Adrenal gland (tissue), 12 donors: ENCODE measurements around the gene RPLP2. TPM values are rescaled to one million over a fixed set of nuclear protein-coding genes. Genes with fewer than 3 reads are reported as not detected.
A peak's percentile ranks its signal among the peaks of the same experiment; 100 is the strongest.

Experiments used
- DNase-seq, 7 donors: peaks; one replicate each; pipeline ENCODE4 v3.0.0-alpha.2; 2019 to 2020
- H3K27ac ChIP-seq, 5 donors: fragments of 200-600 bp; sonication (generic) in 4 of 5; 1 replicate in 3 of 5; 2 replicates in 2 of 5; pipeline versions ENCODE4 v1.5.1 to v1.8.0; 2016 to 2020; ENCODE audit warnings: mild to moderate bottlenecking in 1 of 5
- H3K27me3 ChIP-seq: fragments of 200-600 bp; 2 replicates; pipeline ENCODE4 v1.8.0; 2021
- H3K36me3 ChIP-seq, 2 donors: fragments of 200-600 bp; replicated peaks in 1 of 2; 1 replicate in 1 of 2; 2 replicates in 1 of 2; pipeline versions ENCODE4 v1.5.1 to v1.8.0; 2018 to 2022
- H3K4me1 ChIP-seq, 2 donors: fragments of 200-600 bp; replicated peaks in 1 of 2; 1 replicate in 1 of 2; 2 replicates in 1 of 2; pipeline versions ENCODE4 v1.5.1 to v1.8.0; 2018 to 2021
- H3K4me3 ChIP-seq, 4 donors: fragments of 200-600 bp; sonication (generic) in 3 of 4; one replicate each; pipeline ENCODE4 v1.5.1; 2016 to 2018
- H3K9me3 ChIP-seq, 3 donors: fragments of 200-600 bp; sonication (generic) in 1 of 3; replicated peaks in 1 of 3; 1 replicate in 2 of 3; 2 replicates in 1 of 3; pipeline versions ENCODE4 v1.5.1 to v1.8.0; 2016 to 2021
- POLR2A ChIP-seq, 2 donors: fragments of 450-650 bp; IDR thresholded peaks; one replicate each; pipeline ENCODE4 v1.6.1; 2017; ENCODE audit warnings: antibody characterized with exemption in 2 of 2, mild to moderate bottlenecking in 2 of 2, moderate library complexity in 1 of 2
- WGBS, 4 donors: extraction: QIAGEN DNeasy Blood & Tissue Kit in 2 of 4; methylation state at CpG; one replicate each; pipeline versions ENCODE4 v1.1.5 to v1.1.7; 2013 to 2017; 5-methylcytosine and 5-hydroxymethylcytosine counted together
- intact Hi-C, 2 donors: fragments of 100-400 bp; cut with DNase I; formaldehyde crosslinking; loops; one replicate each; pipeline versions ENCODE4 v1.14.1 to v1.15.0; 2022 to 2023
- polyA plus RNA-seq, 3 donors: library from polyadenylated mRNA; stranded (reverse); fragments of 200-250 nt in 2 of 3; fragments of 350-450 nt in 1 of 3; fragmentation: Illumina TruSeq in 1 of 3; extraction: RNeasy Lipid Tissue Mini Kit (QIAGEN cat#74804) in 1 of 3; gene quantifications; one replicate each; pipeline ENCODE4 v1.2.3, GENCODE V29; 2013 to 2014
- total RNA-seq, 9 donors: library from RNA; depleted of rRNA in 4 of 9; stranded (reverse); fragments of >200 nt in 4 of 9; fragments of 120-200 nt in 1 of 9; fragmentation: NEBNext Ultra II Directional in 1 of 9; extraction: Animal tissue kit (Norgen Biotek cat#: 25700) in 1 of 9; gene quantifications; one replicate each; pipeline versions ENCODE4 v1.1.0 to v1.2.4, GENCODE V29; 2013 to 2023
- TF ChIP-seq, protein P1 (sequence below), 6 experiments: fragments of 450-650 bp in 4 of 6; fragments of 200-600 bp in 2 of 6; sonication (generic) in 1 of 6; IDR thresholded peaks; 1 replicate in 5 of 6; 2 replicates in 1 of 6; pipeline versions ENCODE4 v1.5.1 to v1.8.0; 2016 to 2021; ENCODE audit warnings: antibody characterized with exemption in 6 of 6, mild to moderate bottlenecking in 2 of 6, moderate library complexity in 1 of 6
- donor health status: healthy with polysubstance abuse.
- donor health status: Bipolar disorder and iron deficiency.
- donor health status: DM: yes; HTN: yes; CAD: no.
- donor health status: DM: no; HTN: no; CAD: no.
- donor health status: DM: no; HTN: no; CAD: no.
- donor health status: DM: yes; HTN: yes; CAD: no.

RPLP2 gene
- total and polyA plus RNA-seq, 12 donors, result 190 to 2,473 (median 1,248) TPM

DNA sequence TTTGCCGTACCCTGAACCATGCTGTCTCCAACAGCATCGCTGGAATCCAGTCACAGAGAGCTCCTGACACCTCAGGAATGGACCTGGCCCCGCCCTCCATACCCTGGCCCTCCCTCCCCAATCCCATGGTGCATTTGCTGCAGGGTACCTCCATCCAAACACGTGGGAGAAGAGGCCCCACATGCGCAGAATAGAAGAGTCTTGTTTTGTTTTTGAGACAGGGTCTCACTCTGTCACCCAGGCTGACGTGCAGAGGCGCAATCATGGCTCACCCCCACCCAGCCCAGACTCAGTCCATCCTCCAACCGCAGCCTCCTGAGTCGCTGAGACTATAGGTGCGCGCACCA is 6.6 kb downstream of the RPLP2 start:
- intact Hi-C loops, result no loop called here
- no peak overlapping the region for H3K4me3 ChIP-seq
- DNase-seq, result no peak
- no peaks in the 10 kb centered on the region for H3K27me3 ChIP-seq
- H3K4me1 ChIP-seq, result peaks cover 20 to 25% of the 10 kb centered on the region in 2 donors
- peaks cover 0 to 24% of the 10 kb centered on the region in 2 donors for H3K36me3 ChIP-seq
- WGBS, 4 donors, result 84 to 88% (median 86%) methylated on average over 8 to 11 of the region's 11 CpGs
- TF ChIP-seq, protein P1, sequence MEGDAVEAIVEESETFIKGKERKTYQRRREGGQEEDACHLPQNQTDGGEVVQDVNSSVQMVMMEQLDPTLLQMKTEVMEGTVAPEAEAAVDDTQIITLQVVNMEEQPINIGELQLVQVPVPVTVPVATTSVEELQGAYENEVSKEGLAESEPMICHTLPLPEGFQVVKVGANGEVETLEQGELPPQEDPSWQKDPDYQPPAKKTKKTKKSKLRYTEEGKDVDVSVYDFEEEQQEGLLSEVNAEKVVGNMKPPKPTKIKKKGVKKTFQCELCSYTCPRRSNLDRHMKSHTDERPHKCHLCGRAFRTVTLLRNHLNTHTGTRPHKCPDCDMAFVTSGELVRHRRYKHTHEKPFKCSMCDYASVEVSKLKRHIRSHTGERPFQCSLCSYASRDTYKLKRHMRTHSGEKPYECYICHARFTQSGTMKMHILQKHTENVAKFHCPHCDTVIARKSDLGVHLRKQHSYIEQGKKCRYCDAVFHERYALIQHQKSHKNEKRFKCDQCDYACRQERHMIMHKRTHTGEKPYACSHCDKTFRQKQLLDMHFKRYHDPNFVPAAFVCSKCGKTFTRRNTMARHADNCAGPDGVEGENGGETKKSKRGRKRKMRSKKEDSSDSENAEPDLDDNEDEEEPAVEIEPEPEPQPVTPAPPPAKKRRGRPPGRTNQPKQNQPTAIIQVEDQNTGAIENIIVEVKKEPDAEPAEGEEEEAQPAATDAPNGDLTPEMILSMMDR (IDR thresholded peaks at IDR 0.05), result no peak
- no peak for TF ChIP-seq POLR2A (IDR thresholded peaks at IDR 0.05)
- H3K9me3 ChIP-seq, result no peaks in the 10 kb centered on the region
- no peak overlapping the region for H3K27ac ChIP-seq

- no peaks in the 10 kb centered on the region for H3K9me3 ChIP-seq
- H3K4me1 ChIP-seq, result peaks cover 31 to 34% of the 10 kb centered on the region in 2 donors
- DNase-seq, result peak in 4 of 7 donors; percentile 39 to 68 (median 58)
- intact Hi-C loops, result no loop called here
- no peaks in the 10 kb centered on the region for H3K27me3 ChIP-seq
- peak within 1 kb of the TSS; percentile 71 to 98 (median 96) for H3K27ac ChIP-seq
- peak in 1 of 2 donors; percentile 15 for TF ChIP-seq POLR2A (IDR thresholded peaks at IDR 0.05)
- TF ChIP-seq, protein P1 (IDR thresholded peaks at IDR 0.05), result no peak
- H3K4me3 ChIP-seq, result peak within 1 kb of the TSS; percentile 59 to 98 (median 84)
- peaks cover 0 to 14% of the 10 kb centered on the region in 2 donors for H3K36me3 ChIP-seq
- WGBS, 4 donors, result 15 to 35% (median 17%) methylated on average over 10 to 20 of the region's 20 CpGs
These were observed 8.8 kb downstream of the RPLP2 start, which contains the start of gene PNPLA2 for GRCh38 chr11:818396-819128. TSS of gene PNPLA2 (plus strand) at chr11:818914. CDS start at chr11:819719, 805 bp downstream.

- WGBS, 4 donors, result 0 to 1% methylated on average over 90 to 96 of the region's 96 CpGs; no CpG with 5 or more reads in 2 of the 4 donors
- intact Hi-C loops, result no loop called here
These were observed 9.6 kb downstream of the RPLP2 start for GRCh38 chr11:819129-819931.

More at GRCh38 chr11:819129-819931, 9.6 kb downstream of the RPLP2 start:
- TF ChIP-seq POLR2A (IDR thresholded peaks at IDR 0.05), result peak; percentile 79 to 95
- TF ChIP-seq, protein P1 (IDR thresholded peaks at IDR 0.05), result peak in 4 of 6 experiments; percentile 25 to 52 (median 38)
- Histone ChIP-seq H3K27ac (peak overlapping the region; percentile 71 to 98 (median 96)), H3K27me3 (no peaks in the 10 kb centered on the region), H3K4me1 (peaks cover 31 to 34% of the 10 kb centered on the region in 2 donors), H3K9me3 (no peaks in the 10 kb centered on the region), H3K36me3 (peaks cover 0 to 20% of the 10 kb centered on the region in 2 donors), H3K4me3 (peak overlapping the region; percentile 59 to 98 (median 84))
- DNase-seq, result peak; percentile 89 to 96 (median 92)
